Left ventricle myocardium inferior (tissue), 1 donor: ENCODE measurements around the gene ITGB1BP1. TPM values are rescaled to one million over a fixed set of nuclear protein-coding genes. Genes with fewer than 3 reads are reported as not detected.

Experiments used
- DNase-seq: peaks from one replicate; pipeline ENCODE4 v3.0.0-alpha.2; 2020
- H3K27ac ChIP-seq: fragments of 200-600 bp; replicated peaks from 2 replicates; pipeline ENCODE4 v1.8.0; 2021
- H3K27me3 ChIP-seq: fragments of 200-600 bp; 2 replicates; pipeline ENCODE4 v1.8.0; 2021; ENCODE audit warnings: low read depth
- H3K36me3 ChIP-seq: fragments of 200-600 bp; 2 replicates; pipeline ENCODE4 v1.8.0; 2021
- H3K4me1 ChIP-seq: fragments of 200-600 bp; 2 replicates; pipeline ENCODE4 v1.8.0; 2021
- H3K4me3 ChIP-seq: fragments of 200-600 bp; 2 replicates; pipeline ENCODE4 v1.8.0; 2021; ENCODE audit warnings: mild to moderate bottlenecking, moderate library complexity
- H3K9me3 ChIP-seq: fragments of 200-600 bp; replicated peaks from 2 replicates; pipeline ENCODE4 v1.8.0; 2021
- CTCF ChIP-seq: fragments of 200-600 bp; IDR thresholded peaks from 2 replicates; pipeline ENCODE4 v1.8.0; 2021; ENCODE audit warnings: antibody characterized with exemption, mild to moderate bottlenecking, borderline replicate concordance
- intact Hi-C: fragments of 100-400 bp; cut with micrococcal nuclease; formaldehyde crosslinking; loops from one replicate; pipeline ENCODE4 v1.11.0; 2022
- total RNA-seq: library from RNA; stranded (reverse); fragmentation: NEBNext Ultra II Directional; extraction: Animal tissue kit (Norgen Biotek cat#: 25700); gene quantifications from one replicate; pipeline ENCODE4 v1.2.1, GENCODE V29; 2021
- donor health status: DM: no; HTN: yes; CAD: no; lungs with severe emphysema.

The ITGB1BP1 gene
- total RNA-seq, 1 donor from 2014 or later = 75.6 TPM

GRCh38 chr2:9424447-9425164 is 1.3 kb upstream of the ITGB1BP1 start:
- intact Hi-C loops = no loop called here
- no peak for TF ChIP-seq CTCF
- Histone ChIP-seq H3K4me3 (peak overlapping the region; percentile 98), H3K36me3 (peaks cover 9% of the 10 kb centered on the region), H3K27ac (no peak overlapping the region), H3K27me3 (no peaks in the 10 kb centered on the region), H3K9me3 (no peaks in the 10 kb centered on the region), H3K4me1 (peaks cover 53% of the 10 kb centered on the region)
- DNase-seq = no peak

- intact Hi-C loops = no loop called here
- Histone ChIP-seq H3K36me3 (peaks cover 3% of the 10 kb centered on the region), H3K4me1 (peaks cover 58% of the 10 kb centered on the region)
Measured at GRCh38 chr2:9423922-9424272, 569 bp upstream of the ITGB1BP1 start.

GRCh38 chr2:9422321-9423099 is 818 bp downstream of the ITGB1BP1 start:
- Histone ChIP-seq H3K4me3 (peak overlapping the region; percentile 98), H3K27ac (peak overlapping the region; percentile 97), H3K4me1 (peaks cover 58% of the 10 kb centered on the region), H3K27me3 (no peaks in the 10 kb centered on the region), H3K9me3 (no peaks in the 10 kb centered on the region), H3K36me3 (peaks cover 9% of the 10 kb centered on the region)
- intact Hi-C loops = no loop called here
- no peak for TF ChIP-seq CTCF
- peak; percentile 39 for DNase-seq

More at GRCh38 chr2:9423922-9424272, 569 bp upstream of the ITGB1BP1 start:
- Histone ChIP-seq H3K27ac (peak overlapping the region; percentile 97), H3K27me3 (no peaks in the 10 kb centered on the region), H3K4me3 (peak overlapping the region; percentile 98), H3K9me3 (no peaks in the 10 kb centered on the region)
- TF ChIP-seq CTCF = no peak
- no peak for DNase-seq

GRCh38 chr2:9420495-9420894 is 2.8 kb downstream of the ITGB1BP1 start:
- no peak for DNase-seq
- Histone ChIP-seq H3K4me3 (peak overlapping the region; percentile 18), H3K27me3 (no peaks in the 10 kb centered on the region), H3K27ac (no peak overlapping the region), H3K4me1 (peaks cover 62% of the 10 kb centered on the region), H3K36me3 (peaks cover 24% of the 10 kb centered on the region), H3K9me3 (no peaks in the 10 kb centered on the region)
- no peak for TF ChIP-seq CTCF
- intact Hi-C loops = no loop called here

GRCh38 chr2:9419541-9419940 is 3.8 kb downstream of the ITGB1BP1 start:
- Histone ChIP-seq H3K36me3 (peaks cover 24% of the 10 kb centered on the region), H3K4me1 (peaks cover 56% of the 10 kb centered on the region)

More at GRCh38 chr2:9419541-9419940, 3.8 kb downstream of the ITGB1BP1 start:
- Histone ChIP-seq H3K9me3 (no peaks in the 10 kb centered on the region), H3K27ac (no peak overlapping the region), H3K27me3 (no peaks in the 10 kb centered on the region), H3K4me3 (no peak overlapping the region)
- intact Hi-C loops = no loop called here
- TF ChIP-seq CTCF = no peak
- DNase-seq = no peak
